Epithelial cell of proximal tubule (primary cell): Measurements from ENCODE around the gene AWAT1. TPM values are rescaled to one million over a fixed set of nuclear protein-coding genes. Genes with fewer than 3 reads are reported as not detected.
"Not testable (repeated sequence)": the region's sequence is repeated elsewhere in the genome, so short reads cannot be mapped to it uniquely, and the experiment has no call there.

Experiments
- DNase-seq: peaks from one replicate; pipeline ENCODE4 v3.0.0-alpha.2; 2011; ENCODE audit warnings: low read depth
- H3K4me3 ChIP-seq: 2 replicates; pipeline ENCODE4 v1.5.1; 2011; ENCODE audit warnings: low read depth, mild to moderate bottlenecking, low read length
- total RNA-seq: library from RNA; depleted of rRNA; stranded (reverse); fragments of >200 nt; gene quantifications from 2 replicates; pipeline ENCODE4 v1.2.3, GENCODE V29; 2015
- TF ChIP-seq, protein P1 (sequence below): conservative IDR thresholded peaks from 2 replicates; pipeline ENCODE4 v1.5.1; 2012; ENCODE audit warnings: low read depth, mild to moderate bottlenecking, low read length

Gene AWAT1
- total RNA-seq, 1 donor from 2014 or later: not detected

DNA sequence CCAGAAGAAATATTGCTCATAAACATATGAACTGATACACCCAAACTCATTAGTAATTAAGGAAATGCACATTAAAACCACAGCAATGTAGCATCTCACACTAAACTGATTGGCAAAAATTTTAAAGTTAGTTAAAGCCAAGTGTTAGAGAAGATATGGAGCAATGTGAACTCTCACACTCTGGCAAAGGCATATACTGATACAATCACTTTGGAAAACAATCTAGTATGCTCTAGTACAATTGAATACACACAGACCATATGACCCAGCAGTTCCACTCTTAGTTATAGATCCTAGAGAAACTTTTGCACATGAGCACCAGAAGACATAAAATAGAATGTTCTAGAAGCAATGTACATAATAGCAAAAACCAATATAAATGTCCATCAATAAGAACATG lies 8.4 kb upstream of the AWAT1 start:
- H3K4me3 ChIP-seq: no peak overlapping the region
- TF ChIP-seq, protein P1, sequence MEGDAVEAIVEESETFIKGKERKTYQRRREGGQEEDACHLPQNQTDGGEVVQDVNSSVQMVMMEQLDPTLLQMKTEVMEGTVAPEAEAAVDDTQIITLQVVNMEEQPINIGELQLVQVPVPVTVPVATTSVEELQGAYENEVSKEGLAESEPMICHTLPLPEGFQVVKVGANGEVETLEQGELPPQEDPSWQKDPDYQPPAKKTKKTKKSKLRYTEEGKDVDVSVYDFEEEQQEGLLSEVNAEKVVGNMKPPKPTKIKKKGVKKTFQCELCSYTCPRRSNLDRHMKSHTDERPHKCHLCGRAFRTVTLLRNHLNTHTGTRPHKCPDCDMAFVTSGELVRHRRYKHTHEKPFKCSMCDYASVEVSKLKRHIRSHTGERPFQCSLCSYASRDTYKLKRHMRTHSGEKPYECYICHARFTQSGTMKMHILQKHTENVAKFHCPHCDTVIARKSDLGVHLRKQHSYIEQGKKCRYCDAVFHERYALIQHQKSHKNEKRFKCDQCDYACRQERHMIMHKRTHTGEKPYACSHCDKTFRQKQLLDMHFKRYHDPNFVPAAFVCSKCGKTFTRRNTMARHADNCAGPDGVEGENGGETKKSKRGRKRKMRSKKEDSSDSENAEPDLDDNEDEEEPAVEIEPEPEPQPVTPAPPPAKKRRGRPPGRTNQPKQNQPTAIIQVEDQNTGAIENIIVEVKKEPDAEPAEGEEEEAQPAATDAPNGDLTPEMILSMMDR: no peak
- no peak for DNase-seq

DNA sequence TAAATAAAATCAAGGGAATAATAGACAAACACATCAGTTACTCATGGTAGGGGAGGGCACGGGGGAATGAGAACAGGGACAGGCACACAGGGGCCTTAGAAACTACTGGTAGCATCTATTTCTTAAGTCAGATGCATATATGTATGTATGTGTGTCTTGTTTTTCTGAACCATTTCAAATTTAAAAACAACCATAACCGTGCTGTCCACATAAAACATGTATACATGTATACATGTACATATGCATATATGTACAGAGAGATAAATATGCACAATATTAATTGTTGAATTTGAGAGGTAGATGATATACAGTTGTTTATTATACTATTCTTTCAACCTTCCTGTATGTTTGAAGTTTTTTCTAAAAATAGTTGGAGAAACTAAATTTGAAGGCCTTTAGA lies 7.8 kb upstream of the AWAT1 start:
- no peak for DNase-seq
- H3K4me3 ChIP-seq: no peak overlapping the region
- TF ChIP-seq, protein P1: no peak

DNA sequence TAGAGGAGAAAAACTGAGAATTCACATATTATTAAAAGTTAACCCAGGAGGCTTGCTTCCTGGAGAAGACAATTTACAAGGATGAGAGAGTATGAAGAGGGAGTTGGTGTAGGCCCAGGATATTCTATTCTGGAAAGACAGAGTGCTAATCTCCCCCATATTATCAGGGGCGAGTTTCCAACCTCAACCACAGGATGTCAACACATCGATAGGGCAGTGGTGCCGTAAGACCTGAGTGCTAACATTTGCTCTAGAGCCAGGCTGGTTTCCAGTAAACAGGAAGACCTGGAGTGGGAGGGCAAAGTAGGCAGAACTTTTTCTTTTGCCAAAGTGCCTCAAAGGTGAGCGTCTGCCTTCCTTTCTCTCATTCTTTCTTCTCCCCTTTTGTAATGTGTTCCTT lies 2.8 kb upstream of the AWAT1 start:
- TF ChIP-seq, protein P1: no peak
- no peak overlapping the region for H3K4me3 ChIP-seq
- no peak for DNase-seq

DNA sequence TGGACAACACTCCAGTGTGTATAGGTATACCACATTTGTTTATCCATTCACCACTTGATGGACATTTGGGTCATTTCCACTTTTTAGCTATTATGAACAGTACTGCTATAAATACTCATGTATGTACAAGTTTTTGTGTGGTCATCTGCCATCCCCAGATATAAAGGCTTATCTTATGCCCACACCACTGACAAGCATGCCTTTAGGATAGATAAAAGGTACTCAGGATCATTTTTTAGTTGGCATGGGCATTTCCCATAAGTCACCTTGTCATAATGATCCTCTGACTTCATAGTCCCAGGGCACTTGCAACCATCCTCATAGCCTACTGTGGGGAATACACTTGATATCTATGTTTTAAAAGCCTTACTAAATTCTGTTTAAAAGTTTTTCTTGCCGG lies 6.3 kb downstream of the AWAT1 start:
- no peak for DNase-seq
- TF ChIP-seq, protein P1: no peak
- H3K4me3 ChIP-seq: no peak overlapping the region

DNA sequence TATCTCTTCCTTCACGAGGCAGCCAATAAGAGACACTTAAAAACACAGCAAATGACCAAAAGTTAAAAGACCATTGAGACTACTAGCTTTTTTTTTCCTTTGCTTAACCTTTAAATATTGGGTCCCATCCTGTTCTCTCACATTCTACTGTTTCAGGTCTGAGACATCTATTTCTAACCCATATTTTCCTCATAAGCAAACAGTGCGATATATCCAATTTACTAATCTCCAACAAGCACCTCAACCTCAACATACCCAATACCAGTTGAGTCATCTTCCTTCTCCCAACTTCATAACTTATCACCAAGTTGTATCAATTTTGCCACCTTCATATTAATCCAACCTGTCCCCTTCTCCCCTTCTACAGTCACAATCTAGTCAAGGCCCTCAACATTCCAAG lies 7.0 kb downstream of the AWAT1 start:
- no peak for DNase-seq
- TF ChIP-seq, protein P1: no peak
- H3K4me3 ChIP-seq: no peak overlapping the region

DNA sequence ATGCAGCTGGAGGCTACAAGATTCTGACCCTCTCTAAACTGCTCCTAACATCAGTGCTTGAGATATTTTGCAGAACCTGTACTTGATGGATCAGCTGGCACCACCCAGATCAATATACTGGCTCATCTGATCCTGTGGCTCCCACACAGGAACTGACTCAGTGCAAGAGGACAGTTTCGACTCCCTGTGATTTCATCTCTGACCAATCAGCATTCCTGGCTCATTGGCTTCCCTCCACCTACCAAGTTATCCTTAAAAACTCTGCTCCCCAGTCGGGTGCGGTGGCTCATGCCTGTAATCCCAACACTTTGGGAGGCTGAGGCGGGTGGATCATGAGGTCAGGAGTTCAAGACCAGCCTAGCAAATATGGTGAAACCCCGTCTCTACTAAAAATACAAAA lies 9.1 kb downstream of the AWAT1 start:
- DNase-seq, H3K4me3 ChIP-seq: not testable (repeated sequence)

DNA sequence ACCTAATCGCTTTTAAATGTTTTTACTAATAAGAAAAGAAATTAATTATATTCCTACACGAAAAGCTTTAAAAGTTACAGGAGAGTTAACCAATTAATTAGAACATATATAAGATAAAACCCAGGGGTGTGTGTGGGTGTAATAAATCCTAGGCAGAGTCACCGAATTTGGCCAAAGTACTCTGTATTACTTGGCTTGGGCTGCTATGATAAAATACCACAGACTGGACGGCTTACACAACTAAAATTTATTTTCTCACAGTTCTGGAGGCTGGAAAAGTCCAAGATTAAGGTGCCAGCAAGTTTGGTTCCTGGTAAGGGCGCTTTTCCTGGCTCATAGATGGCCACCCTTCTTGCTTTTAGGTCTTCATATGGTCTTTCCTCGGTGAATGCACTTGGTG lies 10.4 kb downstream of the AWAT1 start:
- TF ChIP-seq, protein P1: no peak
- no peak for DNase-seq
- no peak overlapping the region for H3K4me3 ChIP-seq

DNA sequence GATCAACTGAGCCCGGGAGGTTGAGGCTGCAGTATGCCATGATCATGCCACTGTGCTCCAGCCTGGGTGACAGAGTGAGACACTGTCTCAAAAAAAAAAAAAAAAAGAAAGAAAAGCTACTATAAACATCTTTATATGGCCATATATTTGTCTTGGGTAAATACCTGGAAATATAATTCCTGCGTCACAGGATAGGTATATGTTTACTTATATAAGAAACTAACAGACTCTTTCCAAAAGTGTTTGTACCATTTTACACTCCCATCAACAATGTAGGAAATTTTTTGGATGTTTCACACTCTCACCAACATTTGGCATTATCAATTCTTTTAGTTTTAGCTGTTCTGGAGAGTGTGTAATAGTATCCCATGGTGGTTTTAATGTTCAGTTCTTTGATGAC lies 12.8 kb downstream of the AWAT1 start:
- TF ChIP-seq, protein P1: no peak
- no peak overlapping the region for H3K4me3 ChIP-seq
- DNase-seq: no peak
